Endodermal cell (in vitro differentiated cells): Measurements from ENCODE around the gene FHIP1B. TPM values are rescaled to one million over a fixed set of nuclear protein-coding genes. Genes with fewer than 3 reads are reported as not detected.

Source experiments
- DNase-seq: peaks from one replicate; pipeline ENCODE4 v3.0.0-alpha.2; 2017
- H3K27ac ChIP-seq: 2 replicates; pipeline ENCODE4 v1.5.1; 2013; ENCODE audit warnings: mild to moderate bottlenecking, low read depth, low read length, moderate library complexity
- H3K27me3 ChIP-seq: 2 replicates; pipeline ENCODE4 v1.6.1; 2013; ENCODE audit warnings: mild to moderate bottlenecking, low read length, moderate library complexity; ENCODE audit not compliant: insufficient read depth, control insufficient read depth, poor library complexity, severe bottlenecking
- H3K36me3 ChIP-seq: 2 replicates; pipeline ENCODE4 v1.7.0; 2013; ENCODE audit warnings: mild to moderate bottlenecking, low read length, moderate library complexity; ENCODE audit not compliant: control insufficient read depth, insufficient read depth
- H3K4me1 ChIP-seq: one replicate; pipeline ENCODE4 v1.7.0; 2013; ENCODE audit warnings: low read length; ENCODE audit not compliant: control insufficient read depth, insufficient read depth
- H3K4me3 ChIP-seq: 2 replicates; pipeline ENCODE4 v1.5.1; 2013; ENCODE audit warnings: mild to moderate bottlenecking, low read length, moderate library complexity
- H3K9ac ChIP-seq: 2 replicates; pipeline ENCODE4 v1.6.1; 2013; ENCODE audit warnings: mild to moderate bottlenecking, low read length, moderate library complexity; ENCODE audit not compliant: poor library complexity, severe bottlenecking; ENCODE audit errors: extremely low read depth
- H3K9me3 ChIP-seq: 2 replicates; pipeline ENCODE4 v1.6.1; 2013; ENCODE audit warnings: mild to moderate bottlenecking, low read length, moderate library complexity; ENCODE audit not compliant: control insufficient read depth
- H3K27ac Mint-ChIP-seq: 2 replicates; pipeline ENCODE4 v1.8.0; 2020; ENCODE audit warnings: mixed read lengths
- H3K27me3 Mint-ChIP-seq: 2 replicates; pipeline ENCODE4 v1.8.0; 2021; ENCODE audit warnings: mild to moderate bottlenecking, mixed read lengths; ENCODE audit not compliant: insufficient read depth
- H3K36me3 Mint-ChIP-seq: 2 replicates; pipeline ENCODE4 v1.8.0; 2020; ENCODE audit warnings: low read depth, mixed read lengths
- H3K4me1 Mint-ChIP-seq: 2 replicates; pipeline ENCODE4 v1.8.0; 2020; ENCODE audit warnings: mixed read lengths
- H3K4me3 Mint-ChIP-seq: 2 replicates; pipeline ENCODE4 v1.8.0; 2020; ENCODE audit warnings: mild to moderate bottlenecking, moderate library complexity, mixed read lengths
- H3K9me3 Mint-ChIP-seq: 2 replicates; pipeline ENCODE4 v1.8.0; 2020; ENCODE audit warnings: mild to moderate bottlenecking, mixed read lengths
- CTCF ChIP-seq: fragments of 200-600 bp; sonication (generic); conservative IDR thresholded peaks from 2 replicates; pipeline ENCODE4 v1.5.0; 2021; ENCODE audit warnings: antibody characterized with exemption, mild to moderate bottlenecking
- WGBS, 2 experiments: methylation state at CpG; one replicate each; pipeline versions ENCODE4 v1.1.5 to v1.1.7; 2013; ENCODE audit warnings: missing lambda C conversion rate in 2 of 2, mixed read lengths in 1 of 2; ENCODE audit not compliant: insufficient coverage in 1 of 2, insufficient read length in 1 of 2; 5-methylcytosine and 5-hydroxymethylcytosine counted together
- total RNA-seq, 2 donors: library from RNA; stranded (reverse); fragmentation: NEBNext Ultra II Directional in 1 of 2; extraction: Animal tissue kit (Norgen Biotek cat#: 25700) in 1 of 2; gene quantifications; 2 replicates in 1 of 2; 3 replicates in 1 of 2; pipeline ENCODE4 v1.2.1, GENCODE V29; 2021

Gene FHIP1B
- total RNA-seq, 2 donors from 2014 or later, result 45.3 to 50.6 TPM

GRCh38 chr11:6240139-6240538, 5.7 kb upstream of the FHIP1B start:
- Histone ChIP-seq H3K36me3 (no peaks in the 10 kb centered on the region), H3K9ac (no peak overlapping the region), H3K4me1 (peaks cover 12% of the 10 kb centered on the region), H3K4me3 (peak overlapping the region; percentile 1), H3K27me3 (no peaks in the 10 kb centered on the region), H3K27ac (no peak overlapping the region), H3K9me3 (no peaks in the 10 kb centered on the region)
- no peaks in the 10 kb centered on the region for H3K9me3 Mint-ChIP-seq
- H3K27me3 Mint-ChIP-seq, result peaks cover 3% of the 10 kb centered on the region
- no peak overlapping the region for H3K27ac Mint-ChIP-seq
- peaks cover 3% of the 10 kb centered on the region for H3K36me3 Mint-ChIP-seq
- WGBS, 2 experiments, result 96 to 98% methylated on average over 28 of the region's 28 CpGs
- DNase-seq, result no peak
- no peak for TF ChIP-seq CTCF
- H3K4me3 Mint-ChIP-seq, result no peak overlapping the region
- peaks cover 29% of the 10 kb centered on the region for H3K4me1 Mint-ChIP-seq

GRCh38 chr11:6238902-6239301, 4.5 kb upstream of the FHIP1B start, which contains the start of gene CNGA4:
CNGA4 (plus strand) TSS chr11:6239089; CDS start chr11:6239207, 118 bp downstream.
- peaks cover 3% of the 10 kb centered on the region for H3K36me3 Mint-ChIP-seq
- peak; percentile 82 for DNase-seq
- no peak within 1 kb of the TSS for H3K27ac Mint-ChIP-seq
- no peaks in the 10 kb centered on the region for H3K36me3 ChIP-seq
- H3K4me1 ChIP-seq, result peaks cover 12% of the 10 kb centered on the region
- peak within 1 kb of the TSS; percentile 50 for H3K4me3 ChIP-seq
- H3K9me3 ChIP-seq, result no peaks in the 10 kb centered on the region
- no peak within 1 kb of the TSS for H3K4me3 Mint-ChIP-seq
- peaks cover 3% of the 10 kb centered on the region for H3K27me3 Mint-ChIP-seq
- no peaks in the 10 kb centered on the region for H3K9me3 Mint-ChIP-seq
- no peak within 1 kb of the TSS for H3K9ac ChIP-seq
- TF ChIP-seq CTCF, result peak; percentile 58
- H3K4me1 Mint-ChIP-seq, result peaks cover 31% of the 10 kb centered on the region
- H3K27ac ChIP-seq, result no peak within 1 kb of the TSS
- H3K27me3 ChIP-seq, result no peaks in the 10 kb centered on the region
- WGBS, 2 experiments, result 61 to 80% methylated on average over 1 of the region's 1 CpG

GRCh38 chr11:6237761-6238302, 3.4 kb upstream of the FHIP1B start:
- Histone ChIP-seq H3K4me3 (peak overlapping the region; percentile 50), H3K27me3 (no peaks in the 10 kb centered on the region), H3K9me3 (no peaks in the 10 kb centered on the region), H3K27ac (no peak overlapping the region), H3K4me1 (peaks cover 14% of the 10 kb centered on the region), H3K9ac (no peak overlapping the region), H3K36me3 (no peaks in the 10 kb centered on the region)
- no peak for DNase-seq
- peaks cover 27% of the 10 kb centered on the region for H3K4me1 Mint-ChIP-seq
- no peak overlapping the region for H3K4me3 Mint-ChIP-seq
- no peaks in the 10 kb centered on the region for H3K9me3 Mint-ChIP-seq
- WGBS, 2 experiments, result 84 to 100% methylated on average over 2 to 5 of the region's 5 CpGs
- H3K27me3 Mint-ChIP-seq, result peaks cover 3% of the 10 kb centered on the region
- peaks cover 3% of the 10 kb centered on the region for H3K36me3 Mint-ChIP-seq
- no peak for TF ChIP-seq CTCF
- no peak overlapping the region for H3K27ac Mint-ChIP-seq
